Measurements from ENCODE around the gene UBE2D2.

DNA sequence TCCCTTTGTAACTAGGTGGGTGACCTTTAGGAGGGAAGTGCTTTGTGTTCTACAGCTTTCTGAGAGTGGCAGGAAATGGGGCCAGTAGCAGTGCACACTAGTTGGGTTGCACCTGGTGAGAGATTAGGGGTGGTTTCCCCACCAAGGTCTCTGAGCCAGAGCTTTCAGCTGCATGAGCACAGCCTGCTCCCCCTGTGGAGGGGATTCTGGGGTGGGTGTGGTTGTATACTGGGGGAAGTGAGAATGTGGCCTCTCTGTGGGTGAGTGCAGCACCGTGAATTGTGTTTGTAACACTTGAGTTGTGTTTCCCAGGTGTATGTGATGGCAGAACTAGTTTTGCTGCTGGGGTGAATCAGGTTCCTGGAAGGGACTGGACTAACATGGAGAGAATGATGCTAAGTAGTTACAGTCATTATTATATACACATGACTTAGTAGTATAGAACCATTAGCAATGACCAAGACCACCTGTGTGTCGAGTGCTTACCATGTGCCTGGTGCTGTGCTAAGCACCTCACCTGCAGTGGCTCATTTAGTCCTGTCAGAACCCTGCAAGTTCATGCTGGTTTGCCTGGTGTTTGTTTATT lies 75.2 kb downstream of the UBE2D2 start:
- TF ChIP-seq, protein P1, sequence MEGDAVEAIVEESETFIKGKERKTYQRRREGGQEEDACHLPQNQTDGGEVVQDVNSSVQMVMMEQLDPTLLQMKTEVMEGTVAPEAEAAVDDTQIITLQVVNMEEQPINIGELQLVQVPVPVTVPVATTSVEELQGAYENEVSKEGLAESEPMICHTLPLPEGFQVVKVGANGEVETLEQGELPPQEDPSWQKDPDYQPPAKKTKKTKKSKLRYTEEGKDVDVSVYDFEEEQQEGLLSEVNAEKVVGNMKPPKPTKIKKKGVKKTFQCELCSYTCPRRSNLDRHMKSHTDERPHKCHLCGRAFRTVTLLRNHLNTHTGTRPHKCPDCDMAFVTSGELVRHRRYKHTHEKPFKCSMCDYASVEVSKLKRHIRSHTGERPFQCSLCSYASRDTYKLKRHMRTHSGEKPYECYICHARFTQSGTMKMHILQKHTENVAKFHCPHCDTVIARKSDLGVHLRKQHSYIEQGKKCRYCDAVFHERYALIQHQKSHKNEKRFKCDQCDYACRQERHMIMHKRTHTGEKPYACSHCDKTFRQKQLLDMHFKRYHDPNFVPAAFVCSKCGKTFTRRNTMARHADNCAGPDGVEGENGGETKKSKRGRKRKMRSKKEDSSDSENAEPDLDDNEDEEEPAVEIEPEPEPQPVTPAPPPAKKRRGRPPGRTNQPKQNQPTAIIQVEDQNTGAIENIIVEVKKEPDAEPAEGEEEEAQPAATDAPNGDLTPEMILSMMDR (IDR thresholded peaks at IDR 0.05) = no peak
- TF ChIP-seq ZFX (IDR thresholded peaks at IDR 0.05; ENCODE audit: borderline replicate concordance) = no peak
